Spleen (tissue), 11 donors: Measurements from ENCODE around the gene AVPR2. TPM values are rescaled to one million over a fixed set of nuclear protein-coding genes. Genes with fewer than 3 reads are reported as not detected.

Experiments used
- DNase-seq: peaks from one replicate; pipeline ENCODE4 v3.0.0-alpha.2; 2020
- H3K27ac ChIP-seq, 8 donors: fragments of 200-600 bp; sonication (generic) in 7 of 8; 1 replicate in 4 of 8; 2 replicates in 4 of 8; pipeline versions ENCODE4 v1.5.0 to v1.8.0; 2016 to 2021; ENCODE audit warnings: inconsistent platforms in 4 of 8, mild to moderate bottlenecking in 4 of 8, moderate library complexity in 1 of 8
- H3K27me3 ChIP-seq, 7 donors: fragments of 200-600 bp; sonication (generic) in 6 of 7; replicated peaks in 1 of 7; 1 replicate in 4 of 7; 2 replicates in 3 of 7; pipeline versions ENCODE4 v1.5.0 to v1.8.0; 2016 to 2021; ENCODE audit warnings: inconsistent platforms in 3 of 7, mild to moderate bottlenecking in 1 of 7
- H3K36me3 ChIP-seq, 6 donors: fragments of 200-600 bp; sonication (generic) in 5 of 6; 1 replicate in 4 of 6; 2 replicates in 2 of 6; pipeline versions ENCODE4 v1.5.0 to v1.8.0; 2016 to 2021; ENCODE audit warnings: inconsistent platforms in 2 of 6
- H3K4me1 ChIP-seq, 6 donors: fragments of 200-600 bp; sonication (generic) in 5 of 6; 1 replicate in 3 of 6; 2 replicates in 3 of 6; pipeline versions ENCODE4 v1.5.0 to v1.8.0; 2016 to 2021; ENCODE audit warnings: inconsistent platforms in 3 of 6
- H3K4me3 ChIP-seq, 8 donors: fragments of 200-600 bp; sonication (generic) in 7 of 8; 1 replicate in 4 of 8; 2 replicates in 4 of 8; pipeline versions ENCODE4 v1.5.0 to v1.8.0; 2016 to 2021; ENCODE audit warnings: inconsistent platforms in 4 of 8, mild to moderate bottlenecking in 4 of 8, moderate library complexity in 2 of 8
- H3K9me3 ChIP-seq, 8 donors: fragments of 200-600 bp; sonication (generic) in 7 of 8; 1 replicate in 4 of 8; 2 replicates in 4 of 8; pipeline versions ENCODE4 v1.5.0 to v1.8.0; 2016 to 2021; ENCODE audit warnings: inconsistent platforms in 4 of 8
- POLR2A ChIP-seq, 3 donors: fragments of 450-650 bp; IDR thresholded peaks; one replicate each; pipeline ENCODE4 v1.5.1; 2017; ENCODE audit warnings: antibody characterized with exemption in 3 of 3, mild to moderate bottlenecking in 1 of 3
- POLR2AphosphoS5 ChIP-seq, 3 donors: sonication (generic); formaldehyde crosslinking; IDR thresholded peaks; one replicate each; pipeline ENCODE4 v1.5.1; 2017; ENCODE audit warnings: antibody characterized with exemption in 3 of 3
- WGBS, 5 donors: extraction: QIAGEN DNeasy Blood & Tissue Kit in 3 of 5; methylation state at CpG; one replicate each; pipeline versions ENCODE4 v1.1.5 to v1.1.7; 2013 to 2018; 5-methylcytosine and 5-hydroxymethylcytosine counted together
- intact Hi-C: fragments of 100-400 bp; cut with DNase I; formaldehyde crosslinking; loops from one replicate; pipeline ENCODE4 v1.15.0; 2023; ENCODE audit warnings: low total_unique reads
- polyA plus RNA-seq, 3 donors: library from polyadenylated mRNA; stranded (reverse); fragments of 200-250 nt; gene quantifications; one replicate each; pipeline ENCODE4 v1.2.1, GENCODE V29; 2013
- total RNA-seq, 7 donors: library from RNA; depleted of rRNA in 3 of 7; stranded (reverse); fragments of >200 nt in 3 of 7; fragmentation: NEBNext Ultra II Directional in 4 of 7; extraction: Animal tissue kit (Norgen Biotek cat#: 25700) in 4 of 7; gene quantifications; one replicate each; pipeline versions ENCODE4 v1.1.0 to v1.2.1, GENCODE V29; 2016 to 2021
- TF ChIP-seq, protein P1 (sequence below), 11 experiments: fragments of 200-600 bp in 7 of 11; fragments of 450-650 bp in 4 of 11; sonication (generic) in 4 of 11; IDR thresholded peaks in 8 of 11; conservative IDR thresholded peaks in 3 of 11; 1 replicate in 7 of 11; 2 replicates in 4 of 11; pipeline versions ENCODE4 v1.4.0 to v1.8.0; 2016 to 2021; ENCODE audit warnings: antibody characterized with exemption in 11 of 11, inconsistent platforms in 4 of 11, mild to moderate bottlenecking in 1 of 11
- donor health status: healthy with polysubstance abuse.
- donor health status: DM: no; HTN: no; CAD: no; lungs with moderate emphysema.
- donor health status: DM: no; HTN: no; CAD: no.
- donor health status: Bipolar disorder and iron deficiency.
- donor health status: healthy.
- donor health status: DM: no; HTN: no; CAD: no.
- donor health status: DM: yes; HTN: yes; CAD: no.

Gene AVPR2
- total and polyA plus RNA-seq, 10 donors: 0.22 to 0.77 (median 0.39) TPM; not detected in 6

GRCh38 chrX:153885968-153886903 lies 18.2 kb upstream of the AVPR2 start, which contains the start of gene L1CAM:
Gene L1CAM, minus strand, starts transcription at chrX:153886173. Its CDS starts 10,337 bp downstream, at chrX:153875836.
- Histone ChIP-seq H3K9me3 (no peaks in the 10 kb centered on the region), H3K36me3 (no peaks in the 10 kb centered on the region), H3K27me3 (peaks cover 4 to 84% (median 49%) of the 10 kb centered on the region in 7 donors), H3K27ac (no peak within 1 kb of the TSS), H3K4me1 (peaks cover 0 to 22% (median 11%) of the 10 kb centered on the region in 6 donors), H3K4me3 (peak within 1 kb of the TSS in 2 of 8 donors; percentile 21 to 56)
- intact Hi-C loops: no loop called here
- no peak for DNase-seq
- no peak for TF ChIP-seq POLR2AphosphoS5 (IDR thresholded peaks at IDR 0.05)
- TF ChIP-seq, protein P1, sequence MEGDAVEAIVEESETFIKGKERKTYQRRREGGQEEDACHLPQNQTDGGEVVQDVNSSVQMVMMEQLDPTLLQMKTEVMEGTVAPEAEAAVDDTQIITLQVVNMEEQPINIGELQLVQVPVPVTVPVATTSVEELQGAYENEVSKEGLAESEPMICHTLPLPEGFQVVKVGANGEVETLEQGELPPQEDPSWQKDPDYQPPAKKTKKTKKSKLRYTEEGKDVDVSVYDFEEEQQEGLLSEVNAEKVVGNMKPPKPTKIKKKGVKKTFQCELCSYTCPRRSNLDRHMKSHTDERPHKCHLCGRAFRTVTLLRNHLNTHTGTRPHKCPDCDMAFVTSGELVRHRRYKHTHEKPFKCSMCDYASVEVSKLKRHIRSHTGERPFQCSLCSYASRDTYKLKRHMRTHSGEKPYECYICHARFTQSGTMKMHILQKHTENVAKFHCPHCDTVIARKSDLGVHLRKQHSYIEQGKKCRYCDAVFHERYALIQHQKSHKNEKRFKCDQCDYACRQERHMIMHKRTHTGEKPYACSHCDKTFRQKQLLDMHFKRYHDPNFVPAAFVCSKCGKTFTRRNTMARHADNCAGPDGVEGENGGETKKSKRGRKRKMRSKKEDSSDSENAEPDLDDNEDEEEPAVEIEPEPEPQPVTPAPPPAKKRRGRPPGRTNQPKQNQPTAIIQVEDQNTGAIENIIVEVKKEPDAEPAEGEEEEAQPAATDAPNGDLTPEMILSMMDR (IDR thresholded peaks at IDR 0.05 in 8 of 11, conservative IDR thresholded peaks at IDR 0.05 in 3 of 11): no peak
- TF ChIP-seq POLR2A (IDR thresholded peaks at IDR 0.05): no peak
- 4 to 28% (median 16%) methylated on average over 42 to 77 of the region's 94 CpGs; no CpG with 5 or more reads in 1 of the 5 donors for WGBS, 5 donors

GRCh38 chrX:153886915-153887314 lies 17.6 kb upstream of the AVPR2 start:
- 28 to 55% (median 45%) methylated on average over 9 to 13 of the region's 13 CpGs for WGBS, 5 donors
- H3K27me3 ChIP-seq: peaks cover 4 to 80% (median 47%) of the 10 kb centered on the region in 7 donors
- no peak overlapping the region for H3K27ac ChIP-seq
- no peaks in the 10 kb centered on the region for H3K36me3 ChIP-seq
- peaks cover 0 to 22% (median 11%) of the 10 kb centered on the region in 6 donors for H3K4me1 ChIP-seq
- no peak overlapping the region for H3K4me3 ChIP-seq
- TF ChIP-seq, protein P1 (IDR thresholded peaks at IDR 0.05 in 8 of 11, conservative IDR thresholded peaks at IDR 0.05 in 3 of 11): no peak
- TF ChIP-seq POLR2AphosphoS5 (IDR thresholded peaks at IDR 0.05): no peak
- TF ChIP-seq POLR2A (IDR thresholded peaks at IDR 0.05): no peak
- H3K9me3 ChIP-seq: no peaks in the 10 kb centered on the region
- DNase-seq: no peak
- intact Hi-C loops: no loop called here

DNA sequence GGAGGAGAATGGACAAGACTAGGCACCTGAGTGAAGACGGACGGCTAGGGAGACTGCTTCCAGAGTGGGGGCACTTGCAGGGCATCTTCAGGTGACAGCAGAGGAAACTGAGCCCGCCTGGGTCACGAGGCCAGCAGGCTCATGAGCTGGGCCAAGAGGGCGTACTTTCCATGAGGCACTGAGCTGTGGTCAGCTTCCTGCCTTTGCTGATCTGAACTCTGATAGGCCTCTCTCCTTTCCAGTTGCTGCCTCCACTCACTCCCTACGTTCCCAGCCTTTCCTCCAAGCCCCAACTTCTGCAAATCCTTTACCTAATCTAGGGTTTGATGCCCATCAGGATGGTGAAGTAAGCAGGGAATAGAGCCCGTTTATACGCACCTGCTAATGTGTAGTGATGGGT lies 17.1 kb upstream of the AVPR2 start:
- Histone ChIP-seq H3K27me3 (peaks cover 4 to 80% (median 44%) of the 10 kb centered on the region in 7 donors), H3K4me3 (no peak overlapping the region), H3K4me1 (peaks cover 0 to 22% (median 11%) of the 10 kb centered on the region in 6 donors), H3K9me3 (no peaks in the 10 kb centered on the region), H3K27ac (no peak overlapping the region), H3K36me3 (no peaks in the 10 kb centered on the region)
- intact Hi-C loops: no loop called here
- TF ChIP-seq POLR2AphosphoS5 (IDR thresholded peaks at IDR 0.05) (no peak), POLR2A (IDR thresholded peaks at IDR 0.05) (no peak)
- TF ChIP-seq, protein P1 (IDR thresholded peaks at IDR 0.05 in 8 of 11, conservative IDR thresholded peaks at IDR 0.05 in 3 of 11): no peak
- no peak for DNase-seq
- WGBS, 5 donors: 53 to 74% (median 62%) methylated on average over 4 to 8 of the region's 8 CpGs

DNA sequence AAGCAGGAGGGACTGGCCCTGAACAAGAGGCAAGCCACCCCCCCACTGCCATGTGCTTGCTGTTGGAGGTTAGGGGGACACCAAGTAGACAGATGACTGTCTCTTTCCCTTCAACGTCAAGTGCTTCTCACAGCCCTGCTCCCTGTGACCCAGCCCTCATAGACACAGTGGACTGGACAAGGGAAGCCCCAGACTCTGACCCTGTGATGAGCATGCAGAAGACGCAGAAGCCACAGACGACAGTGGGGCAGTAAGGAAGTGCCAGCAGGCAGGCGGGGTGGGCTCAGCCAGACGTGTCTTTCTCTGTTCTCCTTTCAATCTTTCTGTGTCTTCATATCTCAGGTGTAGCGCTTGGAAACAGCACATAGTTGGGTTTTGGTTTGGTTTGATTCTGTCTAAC lies 16.1 kb upstream of the AVPR2 start:
- no peak for DNase-seq
- no peak overlapping the region for H3K4me3 ChIP-seq
- peaks cover 4 to 79% (median 35%) of the 10 kb centered on the region in 7 donors for H3K27me3 ChIP-seq

More for the DNA sequence above, 16.1 kb upstream of the AVPR2 start:
- Histone ChIP-seq H3K27ac (no peak overlapping the region), H3K36me3 (no peaks in the 10 kb centered on the region), H3K4me1 (peaks cover 0 to 22% (median 11%) of the 10 kb centered on the region in 6 donors), H3K9me3 (no peaks in the 10 kb centered on the region)
- TF ChIP-seq, protein P1 (IDR thresholded peaks at IDR 0.05 in 8 of 11, conservative IDR thresholded peaks at IDR 0.05 in 3 of 11): no peak
- TF ChIP-seq POLR2AphosphoS5 (IDR thresholded peaks at IDR 0.05) (no peak), POLR2A (IDR thresholded peaks at IDR 0.05) (no peak)
- 32 to 52% (median 38%) methylated on average over 5 to 6 of the region's 6 CpGs for WGBS, 5 donors
- intact Hi-C loops: no loop called here
